Renal cortical epithelial cell (primary cell): Measurements from ENCODE around the gene ZCCHC17. TPM values are rescaled to one million over a fixed set of nuclear protein-coding genes. Genes with fewer than 3 reads are reported as not detected.
"Not testable (repeated sequence)": the region's sequence is repeated elsewhere in the genome, so short reads cannot be mapped to it uniquely, and the experiment has no call there.

Experiments
- DNase-seq: peaks from one replicate; pipeline ENCODE4 v3.0.0-alpha.2; 2011; ENCODE audit warnings: low read depth
- total RNA-seq: library from RNA; depleted of rRNA; stranded (reverse); fragments of >200 nt; gene quantifications from 2 replicates; pipeline ENCODE4 v1.2.3, GENCODE V29; 2014

Gene ZCCHC17
- total RNA-seq, 1 donor from 2014 or later = 50.9 TPM

DNA sequence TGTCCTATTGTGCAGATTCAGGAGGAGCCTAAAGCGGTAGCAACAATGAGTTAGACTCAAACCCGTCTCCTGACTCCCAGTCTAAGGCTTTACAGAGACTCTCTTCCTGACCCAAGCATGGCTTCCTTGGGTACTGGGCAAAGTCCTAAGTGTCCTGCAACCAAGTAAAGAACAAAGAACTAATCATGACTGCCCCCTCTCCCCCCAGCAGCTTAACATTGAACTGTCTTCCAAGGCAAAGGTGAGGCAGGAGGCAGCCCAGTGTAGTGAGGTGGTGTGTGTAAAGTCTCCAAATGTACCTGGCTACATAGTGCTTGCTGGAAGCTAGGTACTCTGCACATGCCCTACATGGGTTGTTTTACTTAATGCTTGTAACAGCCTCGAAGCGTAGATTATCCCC is 73.7 kb downstream of the ZCCHC17 start:
- DNase-seq = no peak

DNA sequence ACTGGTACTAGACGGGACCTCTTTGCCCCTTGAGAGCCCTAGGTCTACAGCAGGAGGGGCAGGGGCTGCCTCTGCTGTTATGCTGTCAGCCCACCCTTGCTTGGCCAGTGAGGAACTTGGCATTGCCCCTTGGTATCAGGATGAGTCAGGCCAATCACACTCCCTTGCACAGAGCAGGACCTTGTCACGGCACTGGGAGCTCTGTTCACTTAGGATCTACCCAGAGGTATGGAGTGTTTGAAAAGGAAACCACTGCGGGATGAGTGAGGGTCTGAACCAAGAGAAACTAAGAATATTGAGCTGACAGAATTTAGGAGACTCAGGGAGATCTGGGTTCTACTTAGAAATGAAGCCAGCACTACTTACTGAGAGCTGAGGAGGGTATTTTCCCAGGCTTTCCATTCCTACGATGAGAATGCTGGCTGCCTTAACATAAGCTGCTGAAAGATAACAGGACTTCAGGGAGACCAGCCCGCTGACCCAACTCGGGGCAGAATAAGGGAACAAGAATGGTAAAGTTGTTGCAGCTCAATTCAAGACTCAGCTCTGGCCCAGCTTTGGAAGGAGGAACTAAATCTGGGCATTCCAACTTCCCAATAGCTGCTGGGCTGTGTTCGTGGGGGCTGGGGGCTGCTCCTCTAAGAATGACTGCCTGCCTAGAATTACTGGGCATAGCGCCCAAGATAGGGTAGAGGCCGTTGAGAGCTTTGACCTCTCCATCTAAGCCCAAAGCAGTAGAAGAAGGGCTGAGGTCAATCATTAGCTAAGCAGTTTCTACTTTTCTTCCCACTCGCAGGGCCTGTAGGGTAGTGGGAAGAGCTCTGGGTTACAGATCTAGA is 74.5 kb downstream of the ZCCHC17 start:
- DNase-seq = peak; percentile 89

DNA sequence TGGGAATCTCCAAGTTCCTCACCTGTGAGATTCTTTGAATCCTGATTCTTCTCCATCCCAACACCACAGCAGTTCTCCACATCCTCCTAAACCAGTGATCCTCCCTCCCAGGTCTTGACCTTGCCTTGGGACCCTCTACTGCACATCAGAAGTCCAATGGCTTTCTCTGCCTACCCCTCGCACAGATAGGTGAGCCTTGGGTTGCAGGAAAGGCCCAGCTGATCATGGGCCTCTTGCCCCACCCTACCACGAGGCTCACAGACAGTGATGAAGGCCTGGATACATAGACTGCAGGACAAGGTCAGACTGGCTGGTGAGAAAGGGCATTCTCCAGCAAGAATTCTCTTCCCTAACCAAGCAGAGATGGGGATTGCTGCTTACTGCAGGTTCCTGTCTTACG is 75.2 kb downstream of the ZCCHC17 start:
- no peak for DNase-seq

DNA sequence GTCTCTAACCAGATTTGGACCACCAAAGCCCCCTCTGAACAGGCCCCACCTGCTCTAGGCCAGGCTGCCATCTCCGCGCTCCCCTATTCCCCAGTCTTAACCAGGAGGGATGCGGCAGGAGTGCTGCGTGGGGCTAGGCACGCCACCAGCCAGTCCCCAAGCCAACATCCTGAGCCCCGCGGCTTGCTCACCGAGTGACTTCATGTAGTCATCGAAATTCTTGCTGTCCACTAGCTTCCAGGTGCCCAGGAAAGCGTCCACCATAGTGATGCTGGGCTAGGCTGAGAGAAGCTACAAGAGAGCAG is 75.9 kb downstream of the ZCCHC17 start:
- DNase-seq = no peak

- DNase-seq = peak; percentile 59
These were observed 76.4 kb downstream of the ZCCHC17 start, which contains the start of gene FABP3 for GRCh38 chr1:31373056-31373896. TSS of gene FABP3 (minus strand) at chr1:31373076. CDS start at chr1:31373014, 62 bp downstream.

DNA sequence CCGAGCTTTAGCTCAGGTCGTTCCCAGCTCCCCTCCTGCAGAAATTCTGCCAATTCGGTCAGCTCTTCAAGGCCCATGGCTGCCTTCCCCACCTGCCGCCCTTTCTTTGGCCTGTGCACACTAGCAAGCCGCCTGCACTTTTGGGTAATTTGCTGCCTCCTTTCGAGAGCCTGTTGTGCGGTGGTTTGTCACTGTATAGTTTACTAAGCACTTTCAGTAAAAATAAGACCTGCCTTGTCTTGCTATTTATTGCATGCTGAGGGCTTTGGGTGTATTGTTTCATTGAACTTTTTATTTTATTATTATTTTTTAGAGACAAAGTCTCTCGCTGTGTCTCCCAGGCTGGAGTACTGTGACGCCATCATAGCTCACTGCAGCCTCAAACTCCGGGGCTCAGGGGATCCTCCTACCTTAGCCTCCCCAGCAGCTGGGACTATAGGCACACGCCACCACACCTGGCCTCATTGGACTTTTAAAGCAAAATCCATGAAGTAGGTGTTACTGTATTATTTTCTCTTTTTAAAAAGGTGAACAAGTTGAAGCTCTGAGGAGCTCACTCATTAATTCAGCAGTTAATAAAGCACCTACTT is 77.2 kb downstream of the ZCCHC17 start:
- no peak for DNase-seq

DNA sequence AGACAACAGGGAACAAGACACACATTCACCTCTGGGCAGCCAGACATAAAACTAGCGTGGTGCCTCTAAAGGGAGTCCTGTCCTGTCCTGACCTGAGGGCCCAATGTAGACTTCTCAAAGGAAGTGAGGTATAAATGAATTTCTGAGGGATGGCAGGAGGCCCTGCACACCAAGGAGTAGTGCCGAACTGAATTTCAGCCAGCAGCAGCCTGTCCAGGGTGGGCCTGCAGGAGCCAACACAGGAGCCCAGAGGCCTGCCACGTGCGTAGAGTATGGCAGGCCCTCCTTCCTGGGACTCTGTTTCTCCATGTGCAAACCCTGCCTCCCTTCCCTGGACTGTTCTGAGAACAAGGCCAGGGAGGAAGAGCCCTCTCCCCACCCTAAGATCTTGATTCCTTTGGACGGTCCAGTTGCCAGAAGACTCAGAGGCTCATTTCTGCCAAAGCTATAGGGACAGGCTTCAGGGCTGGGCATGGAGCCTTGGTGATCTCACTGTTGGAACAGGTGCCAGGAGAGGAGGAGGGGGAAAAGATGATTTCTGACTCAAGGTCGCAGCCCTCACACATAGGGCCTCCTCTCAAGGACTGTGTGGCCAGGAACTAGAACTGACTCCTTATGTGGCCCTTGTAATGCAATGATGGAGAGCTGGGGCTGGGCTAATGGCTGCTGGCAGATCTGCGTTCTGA is 77.8 kb downstream of the ZCCHC17 start:
- DNase-seq = peak; percentile 53

GRCh38 chr1:31376375-31377134 is 79.7 kb downstream of the ZCCHC17 start:
- DNase-seq = peak; percentile 68

DNA sequence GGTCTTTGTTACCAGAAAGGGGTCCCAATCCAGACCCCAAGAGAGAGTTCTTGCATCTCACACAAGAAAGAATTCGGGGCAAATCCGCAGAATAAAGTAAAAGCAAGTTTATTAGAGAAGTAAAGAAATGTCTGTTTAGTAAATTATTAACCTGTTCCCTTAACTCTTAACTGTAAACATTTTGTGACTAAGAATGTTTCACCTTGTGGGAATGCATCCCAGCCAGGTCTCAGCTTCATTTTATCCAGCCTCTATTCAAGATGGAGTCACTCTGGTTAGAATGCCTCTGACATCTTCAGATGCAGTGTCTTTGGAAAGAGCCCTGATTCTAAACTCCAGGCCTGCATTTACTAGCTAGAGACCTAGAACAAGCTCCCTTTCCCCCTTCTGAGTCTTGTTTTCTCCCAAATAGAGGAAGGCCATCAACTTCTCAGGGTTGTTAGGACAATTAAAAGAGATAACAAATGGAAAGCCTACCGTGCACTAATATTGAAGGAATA is 80.6 kb downstream of the ZCCHC17 start:
- peak; percentile 87 for DNase-seq

DNA sequence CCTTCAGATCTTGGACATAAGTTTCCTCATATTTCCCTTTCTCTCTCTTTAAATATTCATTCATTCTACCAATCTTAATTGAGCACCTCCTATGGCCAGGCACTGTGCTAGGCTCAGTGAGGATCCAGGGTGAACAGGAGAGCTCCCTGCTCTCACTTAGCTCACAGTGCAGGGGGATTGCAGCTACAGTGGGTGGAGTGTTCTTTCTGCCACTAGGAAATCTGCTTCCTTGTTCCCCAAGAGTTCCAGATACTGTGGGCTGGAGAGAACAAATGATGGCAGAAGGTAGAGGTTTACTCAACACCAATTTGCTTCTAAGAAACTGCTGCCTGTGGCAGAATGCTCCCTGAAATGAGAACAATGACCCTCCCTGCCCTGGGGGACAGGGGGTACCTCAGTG is 81.2 kb downstream of the ZCCHC17 start:
- DNase-seq = no peak

DNA sequence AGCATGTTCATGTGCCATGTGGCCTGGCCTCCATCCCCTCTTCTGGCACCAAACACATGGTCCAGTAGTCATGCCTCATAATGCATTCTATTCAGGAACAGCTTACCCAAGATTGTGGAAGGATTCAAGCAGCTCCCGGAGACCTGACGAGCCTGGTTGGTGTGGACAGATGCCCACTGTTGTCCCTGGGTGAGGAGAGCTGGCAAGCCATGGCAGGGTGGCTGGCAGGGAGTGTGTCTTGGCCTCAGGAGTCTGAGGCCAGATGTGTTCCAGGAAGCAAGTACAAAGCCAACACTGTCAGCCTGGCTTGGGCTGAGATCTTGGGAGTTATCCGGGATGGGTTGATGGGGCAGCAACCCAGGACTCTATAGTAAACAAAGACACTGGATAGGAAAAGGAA is 83.3 kb downstream of the ZCCHC17 start:
- no peak for DNase-seq

DNA sequence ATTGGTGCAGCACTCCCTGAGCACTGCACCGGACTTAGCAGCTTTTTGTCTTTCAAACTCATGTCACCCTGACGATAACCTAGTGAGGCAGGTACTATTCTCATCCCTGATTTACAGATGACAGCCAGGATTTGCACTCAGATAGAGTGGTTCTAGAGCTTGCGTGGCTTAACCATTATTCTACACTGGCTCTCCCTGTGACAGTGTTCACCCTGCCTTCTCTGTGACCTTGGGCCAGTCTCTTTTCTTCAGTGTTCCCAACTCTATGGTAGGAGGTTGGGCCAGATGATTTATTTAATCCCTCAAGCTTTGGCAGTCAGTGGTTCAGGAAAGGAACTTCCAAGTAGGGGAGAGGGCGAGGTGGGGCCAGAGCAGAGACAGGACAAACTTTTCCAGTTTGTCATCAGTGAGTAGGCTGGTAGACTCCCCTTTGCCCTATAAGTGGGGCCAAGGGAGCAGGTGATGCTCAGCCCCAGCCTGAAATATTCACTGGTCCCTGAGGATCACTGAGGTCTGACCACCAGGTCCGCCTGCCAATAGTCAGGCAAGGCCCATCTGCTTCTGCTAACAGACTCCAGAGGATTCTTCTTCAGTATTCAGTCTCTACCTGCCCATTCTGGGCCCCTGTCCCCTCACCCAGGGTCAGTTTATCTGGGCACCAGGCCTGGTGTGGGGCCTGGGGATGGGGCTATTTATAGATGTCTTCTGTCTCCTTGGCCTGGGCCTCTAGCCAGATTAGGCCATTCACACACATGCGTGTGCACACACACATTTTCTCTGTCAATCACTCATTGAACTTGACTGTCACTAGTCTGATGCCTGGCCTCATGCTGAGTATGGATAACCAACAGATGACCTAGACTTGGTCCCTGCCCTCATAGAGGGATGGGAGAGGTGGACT is 84.8 kb downstream of the ZCCHC17 start:
- DNase-seq = no peak

GRCh38 chr1:31382379-31382989 is 85.7 kb downstream of the ZCCHC17 start:
- DNase-seq = no peak

GRCh38 chr1:31383967-31384366 is 87.1 kb downstream of the ZCCHC17 start:
- DNase-seq = no peak

DNA sequence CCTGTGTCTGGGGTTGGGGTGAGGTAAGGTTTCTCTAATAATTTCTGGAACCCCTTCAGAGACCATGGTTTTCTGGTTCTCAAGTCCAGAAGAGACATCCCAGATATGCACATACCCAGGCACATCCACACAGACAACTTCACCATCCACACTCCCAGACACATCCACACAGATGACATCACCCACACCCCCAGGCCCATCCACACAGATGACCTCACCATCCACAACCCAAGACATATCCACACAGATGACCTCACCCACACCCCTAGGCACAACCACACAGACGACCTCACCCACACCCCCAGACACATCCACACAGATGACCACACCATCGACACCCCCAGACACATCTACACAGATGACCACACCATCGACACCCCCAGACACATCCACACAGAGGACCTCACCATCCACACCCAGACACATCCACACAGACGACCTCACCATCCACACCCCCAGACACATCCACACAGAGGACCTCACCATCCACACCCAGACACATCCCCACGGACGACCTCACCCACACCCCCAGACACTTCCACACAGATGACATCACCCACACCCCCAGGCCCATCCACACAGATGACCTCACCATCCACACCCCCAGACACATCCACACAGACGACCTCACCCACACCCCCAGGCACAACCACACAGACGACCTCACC is 89.9 kb downstream of the ZCCHC17 start:
- DNase-seq = not testable (repeated sequence)

- DNase-seq = no peak
These were observed 90.8 kb downstream of the ZCCHC17 start for GRCh38 chr1:31387612-31388011.

DNA sequence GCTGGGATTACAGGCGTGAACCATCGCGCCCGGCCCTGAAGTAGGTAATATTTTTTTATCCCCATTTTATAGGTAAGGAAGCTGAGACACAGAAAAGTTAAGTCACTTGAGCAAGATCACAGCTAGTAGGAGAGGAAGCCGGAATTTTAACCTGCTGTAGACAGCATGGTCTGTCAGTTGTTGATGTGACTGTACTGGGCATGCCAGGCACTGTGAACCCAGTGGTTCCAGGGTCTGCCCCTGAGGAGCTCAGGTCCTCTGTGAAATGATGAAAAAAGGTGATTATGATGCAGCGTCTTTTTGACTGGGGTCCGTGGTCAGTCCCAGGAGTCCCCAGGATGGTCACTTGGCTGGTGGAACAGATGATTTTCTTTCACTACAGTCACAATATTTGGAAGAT is 92.8 kb downstream of the ZCCHC17 start:
- no peak for DNase-seq

DNA sequence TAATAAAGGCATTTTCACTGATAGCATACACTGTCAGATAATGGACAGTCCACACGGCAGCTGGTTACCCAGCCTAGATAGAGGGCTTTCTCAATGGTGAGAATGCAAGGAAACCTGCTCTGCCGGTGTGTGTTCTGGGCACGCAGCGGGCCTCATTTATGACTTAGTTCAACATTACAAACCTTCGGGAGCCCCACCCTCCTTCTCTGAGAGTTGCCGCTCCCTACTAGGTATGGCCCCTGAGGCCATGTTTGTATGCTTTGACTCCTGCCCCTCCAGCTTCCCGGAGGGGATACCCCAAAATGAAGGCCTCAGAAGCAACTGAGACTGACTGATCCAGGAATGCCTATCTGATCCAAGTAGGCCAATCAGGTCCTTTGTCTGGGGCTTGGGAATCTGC is 93.2 kb downstream of the ZCCHC17 start:
- DNase-seq = no peak

GRCh38 chr1:31393463-31393862 is 96.6 kb downstream of the ZCCHC17 start:
- DNase-seq = no peak
